GM21619 (cell line): ENCODE measurements around the gene TGIF2.
"Not testable (repeated sequence)": the region's sequence is repeated elsewhere in the genome, so short reads cannot be mapped to it uniquely, and the experiment has no call there.

Experiments
- ATAC-seq: cut with Tn5 transposase; IDR thresholded peaks from one replicate; pipeline ENCODE4 v1.9.1; 2021; ENCODE audit not compliant: unreplicated experiment

Gene TGIF2

GRCh38 chr20:36611625-36612024, 38.2 kb downstream of the TGIF2 start:
- ATAC-seq, result no peak

GRCh38 chr20:36613974-36614373, 40.6 kb downstream of the TGIF2 start:
- ATAC-seq, result no peak

GRCh38 chr20:36614781-36615557, 41.6 kb downstream of the TGIF2 start:
- ATAC-seq, result no peak

GRCh38 chr20:36620917-36621316, 47.5 kb downstream of the TGIF2 start:
- ATAC-seq, result no peak

- ATAC-seq, result no peak
These were observed 50.0 kb downstream of the TGIF2 start for GRCh38 chr20:36623444-36623843.

GRCh38 chr20:36624068-36624943, 50.9 kb downstream of the TGIF2 start:
- no peak for ATAC-seq

- ATAC-seq, result no peak
These were observed 51.5 kb downstream of the TGIF2 start for GRCh38 chr20:36624944-36625324.

- ATAC-seq, result no peak
These were observed 54.7 kb downstream of the TGIF2 start for GRCh38 chr20:36628076-36628475.

GRCh38 chr20:36629719-36630681, 56.6 kb downstream of the TGIF2 start:
- ATAC-seq, result peak; percentile 61

GRCh38 chr20:36631646-36632045, 58.2 kb downstream of the TGIF2 start:
- ATAC-seq, result no peak

- ATAC-seq, result no peak
These were observed 58.7 kb downstream of the TGIF2 start for GRCh38 chr20:36632147-36632486.

- no peak for ATAC-seq
These were observed 59.3 kb downstream of the TGIF2 start for GRCh38 chr20:36632487-36633284.

GRCh38 chr20:36633285-36633772, 59.9 kb downstream of the TGIF2 start:
- ATAC-seq, result no peak

GRCh38 chr20:36634342-36634741, 60.9 kb downstream of the TGIF2 start:
- ATAC-seq, result no peak

GRCh38 chr20:36638876-36639400, 65.5 kb downstream of the TGIF2 start:
- not testable (repeated sequence) for ATAC-seq

GRCh38 chr20:36641506-36641843, 68.1 kb downstream of the TGIF2 start:
- ATAC-seq, result no peak

- no peak for ATAC-seq
These were observed 68.7 kb downstream of the TGIF2 start for GRCh38 chr20:36642136-36642535.
